Mucosa of descending colon (tissue), 3 donors: ENCODE results near the gene COA1. TPM values are rescaled to one million over a fixed set of nuclear protein-coding genes. Genes with fewer than 3 reads are reported as not detected.
A peak's percentile ranks its signal among the peaks of the same experiment; 100 is the strongest.
"Not testable (repeated sequence)": the region's sequence is repeated elsewhere in the genome, so short reads cannot be mapped to it uniquely, and the experiment has no call there.

ENCODE experiments used
- ATAC-seq: fragments of 200-7000 bp; cut with Tn5 transposase; one replicate; pipeline ENCODE4 v1.9.1; 2020; ENCODE audit warnings: mild to moderate bottlenecking, moderate library complexity
- DNase-seq, 3 donors: peaks; one replicate each; pipeline ENCODE4 v3.0.0-alpha.2; 2020
- H3K36me3 ChIP-seq: fragments of 200-600 bp; one replicate; pipeline ENCODE4 v1.8.0; 2021; ENCODE audit warnings: low read depth, mild to moderate bottlenecking
- H3K4me1 ChIP-seq: fragments of 200-600 bp; one replicate; pipeline ENCODE4 v1.8.0; 2021; ENCODE audit warnings: low read depth, mild to moderate bottlenecking
- H3K4me3 ChIP-seq: fragments of 200-600 bp; one replicate; pipeline ENCODE4 v1.8.0; 2021; ENCODE audit warnings: mild to moderate bottlenecking
- H3K9me3 ChIP-seq: fragments of 200-600 bp; one replicate; pipeline ENCODE4 v1.8.0; 2021; ENCODE audit warnings: mild to moderate bottlenecking
- CTCF ChIP-seq: fragments of 200-600 bp; IDR thresholded peaks from one replicate; pipeline ENCODE4 v1.8.0; 2022; ENCODE audit warnings: antibody characterized with exemption, mild to moderate bottlenecking
- intact Hi-C, 2 donors: fragments of 100-400 bp; cut with DNase I in 1 of 2; cut with micrococcal nuclease in 1 of 2; formaldehyde crosslinking; loops; one replicate each; pipeline versions ENCODE4 v1.11.0 to v1.11.1; 2022; cut with DNase I, micrococcal nuclease
- total RNA-seq, 3 donors: library from RNA; stranded (reverse); fragmentation: NEBNext Ultra II Directional in 2 of 3; extraction: Animal tissue kit (Norgen Biotek cat#: 25700) in 2 of 3; gene quantifications; one replicate each; pipeline versions ENCODE4 v1.2.1 to v1.2.4, GENCODE V29; 2021 to 2023
- donor health status: DM: no; HTN: no; CAD: no; lungs with moderate emphysema.
- donor health status: DM: no; HTN: no; CAD: no.
- donor health status: DM: no; HTN: yes; CAD: no.

COA1 gene
- total RNA-seq, 3 donors from 2014 or later, result 35.1 to 42.1 (median 38.8) TPM

- ATAC-seq, result no peak
- Histone ChIP-seq H3K9me3 (no peaks in the 10 kb centered on the region), H3K4me1 (no peaks in the 10 kb centered on the region)
These were observed 12.7 kb downstream of the COA1 start for GRCh38 chr7:43716598-43716997.

GRCh38 chr7:43715966-43716365 lies 13.4 kb downstream of the COA1 start:
- H3K36me3 ChIP-seq, H3K4me3 ChIP-seq, DNase-seq, intact Hi-C loops, ATAC-seq, H3K4me1 ChIP-seq, H3K9me3 ChIP-seq: not testable (repeated sequence)

More at GRCh38 chr7:43716598-43716997, 12.7 kb downstream of the COA1 start:
- no peak for TF ChIP-seq CTCF
- no peak overlapping the region for H3K4me3 ChIP-seq
- DNase-seq, result no peak
- intact Hi-C loops, result no loop called here
- no peaks in the 10 kb centered on the region for H3K36me3 ChIP-seq

DNA sequence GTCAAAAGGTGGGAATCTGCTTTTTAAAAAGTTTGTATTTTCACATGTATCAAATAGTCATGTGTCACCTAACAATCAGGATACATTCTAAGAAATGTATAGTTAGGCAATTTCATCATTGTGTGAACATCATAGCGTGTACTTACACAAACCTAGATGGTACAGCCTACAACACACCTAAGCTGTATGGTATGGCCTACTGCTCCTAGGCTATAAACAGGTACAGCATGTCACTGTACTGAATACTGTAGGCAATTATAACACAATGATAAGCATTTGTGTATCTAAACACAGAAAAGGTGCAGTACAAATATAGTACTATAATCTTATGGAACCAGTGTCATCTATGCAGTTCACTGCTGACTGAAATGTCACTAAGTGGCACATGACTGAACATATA lies 17.8 kb downstream of the COA1 start:
- no peaks in the 10 kb centered on the region for H3K36me3 ChIP-seq
- ATAC-seq (peak; percentile 32), DNase-seq (no peak)
- no peaks in the 10 kb centered on the region for H3K9me3 ChIP-seq
- intact Hi-C loops, result no loop called here
- no peaks in the 10 kb centered on the region for H3K4me1 ChIP-seq
- no peak overlapping the region for H3K4me3 ChIP-seq
- TF ChIP-seq CTCF, result no peak

GRCh38 chr7:43708055-43708454 lies 21.3 kb downstream of the COA1 start:
- ATAC-seq, H3K36me3 ChIP-seq, intact Hi-C loops, H3K4me1 ChIP-seq, H3K9me3 ChIP-seq, H3K4me3 ChIP-seq, DNase-seq: not testable (repeated sequence)

GRCh38 chr7:43703573-43703972 lies 25.8 kb downstream of the COA1 start:
- no peak for ATAC-seq
- intact Hi-C loops, result loop anchor here (5.0 kb wide), 1 partner anchor 121 kb away; the partner anchor contains the start of gene STK17A (in 2 of the 2)
- no peak overlapping the region for H3K4me3 ChIP-seq
- H3K4me1 ChIP-seq, result no peaks in the 10 kb centered on the region
- no peaks in the 10 kb centered on the region for H3K36me3 ChIP-seq
- TF ChIP-seq CTCF, result no peak
- DNase-seq, result no peak
- no peaks in the 10 kb centered on the region for H3K9me3 ChIP-seq

DNA sequence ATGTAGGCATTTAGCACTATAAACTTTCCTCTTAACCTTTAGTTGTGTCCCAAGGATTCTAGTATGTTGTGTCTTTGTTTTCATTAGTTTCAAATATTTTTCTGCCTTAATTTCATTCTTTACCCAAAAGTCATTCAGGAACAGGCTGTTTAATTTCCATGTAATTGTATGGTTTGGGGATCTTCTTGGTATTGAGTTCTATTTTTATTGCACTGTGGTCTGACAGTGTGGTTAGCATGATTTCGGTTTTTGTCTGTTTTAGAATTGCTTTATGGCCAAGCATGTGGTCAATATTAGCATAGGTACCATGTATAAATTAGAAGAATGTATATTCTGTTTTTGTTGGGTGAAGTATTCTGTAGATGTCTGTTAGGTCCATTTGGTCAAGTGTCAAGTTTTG lies 26.3 kb downstream of the COA1 start:
- no peak for TF ChIP-seq CTCF
- no peaks in the 10 kb centered on the region for H3K4me1 ChIP-seq
- DNase-seq (no peak), ATAC-seq (no peak)
- no peaks in the 10 kb centered on the region for H3K36me3 ChIP-seq
- H3K4me3 ChIP-seq, result no peak overlapping the region
- no peaks in the 10 kb centered on the region for H3K9me3 ChIP-seq
- intact Hi-C loops, result loop anchor here (5.0 kb wide), 1 partner anchor 121 kb away; the partner anchor contains the start of gene STK17A (in 2 of the 2)

- Histone ChIP-seq H3K9me3 (no peaks in the 10 kb centered on the region), H3K4me1 (no peaks in the 10 kb centered on the region), H3K4me3 (no peak overlapping the region), H3K36me3 (no peaks in the 10 kb centered on the region)
- no peak for TF ChIP-seq CTCF
- intact Hi-C loops, result loop anchor here (5.0 kb wide), 1 partner anchor 120 kb away; the partner anchor contains the start of gene STK17A (in 2 of the 2)
- ATAC-seq (no peak), DNase-seq (no peak)
These were observed 27.4 kb downstream of the COA1 start for GRCh38 chr7:43701929-43702328.
